Epithelial cell of esophagus (primary cell): Measurements from ENCODE around the gene ADORA2A.

Experiments used
- DNase-seq: peaks from one replicate; pipeline ENCODE4 v3.0.0; 2010; ENCODE audit warnings: low read depth
- H3K4me3 ChIP-seq: 2 replicates; pipeline ENCODE4 v1.5.1; 2011; ENCODE audit warnings: mild to moderate bottlenecking, low read length, control low read depth
- TF ChIP-seq, protein P1 (sequence below): IDR thresholded peaks from 2 replicates; pipeline ENCODE4 v1.5.1; 2011; ENCODE audit warnings: low read depth, mild to moderate bottlenecking, low read length, control low read depth, inconsistent platforms; ENCODE audit not compliant: insufficient read depth; ENCODE audit errors: missing control alignments

Gene ADORA2A

DNA sequence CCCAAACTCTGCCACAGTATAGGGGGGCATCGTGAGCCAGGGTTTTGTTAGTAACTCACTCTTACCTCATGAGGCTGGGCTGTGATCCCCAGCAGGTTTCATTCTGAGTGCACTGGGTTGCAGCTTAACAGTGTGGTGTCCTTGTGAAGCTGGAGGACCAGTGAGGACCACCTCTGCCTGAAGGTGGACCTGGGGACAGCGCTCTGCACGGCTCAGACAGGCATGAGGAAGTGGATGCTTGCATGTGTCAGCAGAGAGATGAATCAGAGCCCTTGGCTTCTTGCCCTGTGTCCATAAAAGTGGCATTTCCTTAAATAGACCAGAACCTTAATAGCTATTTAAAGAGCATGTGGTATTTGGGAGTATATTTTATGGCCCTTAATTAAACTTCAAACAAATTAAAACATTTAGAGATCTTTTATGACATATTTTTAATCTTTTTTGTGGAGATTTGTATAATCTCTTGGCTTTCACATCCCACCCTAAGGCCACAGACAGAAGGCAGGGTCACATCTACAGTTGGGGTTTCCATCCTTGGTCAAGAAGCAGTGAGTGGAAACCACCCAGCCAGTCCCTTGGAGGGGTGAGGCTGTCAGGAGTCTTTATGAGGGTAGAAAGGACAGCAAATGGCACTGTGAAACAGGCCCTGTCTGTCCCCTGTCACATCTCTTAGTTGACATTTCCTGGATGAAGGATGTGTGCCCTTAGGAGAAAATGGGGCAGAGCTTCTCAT lies 24.8 kb upstream of the ADORA2A start:
- DNase-seq, result peak; percentile 92
- TF ChIP-seq, protein P1, sequence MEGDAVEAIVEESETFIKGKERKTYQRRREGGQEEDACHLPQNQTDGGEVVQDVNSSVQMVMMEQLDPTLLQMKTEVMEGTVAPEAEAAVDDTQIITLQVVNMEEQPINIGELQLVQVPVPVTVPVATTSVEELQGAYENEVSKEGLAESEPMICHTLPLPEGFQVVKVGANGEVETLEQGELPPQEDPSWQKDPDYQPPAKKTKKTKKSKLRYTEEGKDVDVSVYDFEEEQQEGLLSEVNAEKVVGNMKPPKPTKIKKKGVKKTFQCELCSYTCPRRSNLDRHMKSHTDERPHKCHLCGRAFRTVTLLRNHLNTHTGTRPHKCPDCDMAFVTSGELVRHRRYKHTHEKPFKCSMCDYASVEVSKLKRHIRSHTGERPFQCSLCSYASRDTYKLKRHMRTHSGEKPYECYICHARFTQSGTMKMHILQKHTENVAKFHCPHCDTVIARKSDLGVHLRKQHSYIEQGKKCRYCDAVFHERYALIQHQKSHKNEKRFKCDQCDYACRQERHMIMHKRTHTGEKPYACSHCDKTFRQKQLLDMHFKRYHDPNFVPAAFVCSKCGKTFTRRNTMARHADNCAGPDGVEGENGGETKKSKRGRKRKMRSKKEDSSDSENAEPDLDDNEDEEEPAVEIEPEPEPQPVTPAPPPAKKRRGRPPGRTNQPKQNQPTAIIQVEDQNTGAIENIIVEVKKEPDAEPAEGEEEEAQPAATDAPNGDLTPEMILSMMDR, result no peak
- H3K4me3 ChIP-seq, result no peak overlapping the region

DNA sequence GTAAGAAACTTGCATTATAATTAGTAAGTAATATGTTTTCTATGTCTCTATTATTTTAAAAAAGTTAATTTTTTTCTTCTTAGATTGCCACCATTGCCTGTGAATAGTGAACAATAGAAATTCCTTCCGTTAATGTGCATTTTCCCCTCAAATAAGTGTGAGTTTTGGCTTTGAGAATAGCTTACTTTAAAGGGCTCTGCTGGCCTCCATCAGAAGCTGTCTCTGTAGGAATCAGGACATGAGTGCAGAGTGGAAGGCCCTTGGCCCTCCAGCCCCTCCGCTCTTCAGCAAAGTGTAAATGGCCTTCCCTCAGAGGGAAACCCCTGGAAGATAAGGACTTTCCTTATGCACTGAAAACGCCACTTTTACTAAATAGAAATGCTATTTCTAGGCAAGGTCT lies 24.1 kb upstream of the ADORA2A start:
- no peak overlapping the region for H3K4me3 ChIP-seq
- TF ChIP-seq, protein P1, result no peak
- DNase-seq, result no peak

- no peak for DNase-seq
- H3K4me3 ChIP-seq, result no peak overlapping the region
- TF ChIP-seq, protein P1, result no peak
Measured at GRCh38 chr22:24404561-24405275, 22.7 kb upstream of the ADORA2A start.

GRCh38 chr22:24405631-24406321 lies 21.6 kb upstream of the ADORA2A start:
- DNase-seq, result no peak
- H3K4me3 ChIP-seq, result no peak overlapping the region
- TF ChIP-seq, protein P1, result no peak

DNA sequence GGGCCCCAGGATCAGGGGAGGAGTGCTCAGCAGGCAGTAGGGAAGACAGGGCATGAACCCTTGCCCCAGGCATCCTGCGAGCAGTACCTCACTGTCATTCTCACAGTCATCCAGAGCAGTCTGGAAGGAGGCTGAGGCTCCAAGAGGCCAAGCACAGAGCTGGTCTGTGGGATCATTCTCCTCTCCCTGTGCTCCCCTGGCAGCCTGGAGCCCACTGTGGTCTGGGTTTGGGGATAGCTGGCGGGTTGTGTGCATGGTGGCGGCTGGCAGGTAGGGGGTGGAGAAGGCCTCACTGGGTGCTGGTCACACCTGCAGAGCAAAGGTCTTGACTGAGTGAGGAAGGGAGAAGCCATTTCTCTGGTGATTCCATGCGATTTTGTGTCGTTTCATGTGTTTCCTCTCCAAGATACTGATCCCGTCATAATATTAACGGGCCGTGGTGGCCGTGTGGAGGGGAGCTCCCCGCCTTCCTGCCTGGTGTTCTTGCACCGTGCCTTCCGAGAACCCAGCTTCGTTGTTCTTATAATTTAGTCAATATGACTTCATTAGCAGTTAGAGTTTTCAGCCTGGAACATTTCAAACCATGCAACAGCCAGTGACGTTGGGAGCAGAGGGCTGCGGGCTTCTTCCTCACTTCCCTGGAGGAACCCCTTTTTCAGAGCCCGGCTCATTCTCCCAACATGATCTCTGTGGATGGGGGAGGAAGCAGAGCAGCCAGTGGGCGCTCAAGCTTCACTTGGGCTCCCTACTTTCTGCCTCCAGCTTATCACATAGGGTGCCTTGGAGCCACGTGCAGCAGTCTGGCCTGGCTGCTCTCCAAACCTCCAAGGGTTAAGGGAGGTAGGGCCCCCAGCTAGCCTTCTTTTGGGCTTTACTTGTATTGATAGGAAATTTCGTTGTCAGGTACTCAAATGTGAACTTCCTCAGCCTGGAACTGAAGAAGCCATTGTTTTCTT lies 20.8 kb upstream of the ADORA2A start:
- H3K4me3 ChIP-seq, result no peak overlapping the region
- no peak for DNase-seq
- TF ChIP-seq, protein P1, result no peak

GRCh38 chr22:24407278-24407665 lies 20.1 kb upstream of the ADORA2A start:
- TF ChIP-seq, protein P1, result no peak
- no peak overlapping the region for H3K4me3 ChIP-seq
- DNase-seq, result no peak
